ENCODE measurements around the gene ABHD2.

The ABHD2 gene

GRCh38 chr15:89171136-89172072, 83.1 kb downstream of the ABHD2 start:
- FAIRE-seq, result no peak

GRCh38 chr15:89172921-89173320, 84.7 kb downstream of the ABHD2 start:
- FAIRE-seq, result no peak

GRCh38 chr15:89174476-89174875, 86.2 kb downstream of the ABHD2 start:
- no peak for FAIRE-seq

GRCh38 chr15:89175617-89176191, 87.4 kb downstream of the ABHD2 start:
- FAIRE-seq, result no peak

GRCh38 chr15:89177116-89177515, 88.9 kb downstream of the ABHD2 start:
- no peak for FAIRE-seq

GRCh38 chr15:89177633-89178306, 89.5 kb downstream of the ABHD2 start:
- no peak for FAIRE-seq

GRCh38 chr15:89178307-89178977, 90.2 kb downstream of the ABHD2 start:
- no peak for FAIRE-seq

- FAIRE-seq, result no peak
These were observed 92.0 kb downstream of the ABHD2 start for GRCh38 chr15:89179966-89180875.

- FAIRE-seq, result no peak
These were observed 96.1 kb downstream of the ABHD2 start for GRCh38 chr15:89184357-89184756.

- FAIRE-seq, result no peak
These were observed 96.8 kb downstream of the ABHD2 start for GRCh38 chr15:89184886-89185526.

GRCh38 chr15:89186803-89187202, 98.5 kb downstream of the ABHD2 start:
- no peak for FAIRE-seq

GRCh38 chr15:89187301-89187985, 99.2 kb downstream of the ABHD2 start:
- no peak for FAIRE-seq

GRCh38 chr15:89187986-89188514, 99.8 kb downstream of the ABHD2 start:
- FAIRE-seq, result no peak

- no peak for FAIRE-seq
These were observed 103.9 kb downstream of the ABHD2 start for GRCh38 chr15:89192136-89192535.

- no peak for FAIRE-seq
These were observed 104.5 kb downstream of the ABHD2 start for GRCh38 chr15:89192766-89193165.

GRCh38 chr15:89194608-89195007, 106.4 kb downstream of the ABHD2 start:
- no peak for FAIRE-seq

- no peak for FAIRE-seq
These were observed 107.6 kb downstream of the ABHD2 start for GRCh38 chr15:89195836-89196235.

- FAIRE-seq, result no peak
These were observed 108.0 kb downstream of the ABHD2 start for GRCh38 chr15:89196241-89196640.

- no peak for FAIRE-seq
These were observed 108.7 kb downstream of the ABHD2 start for GRCh38 chr15:89196994-89197393.

- FAIRE-seq, result no peak
These were observed 109.3 kb downstream of the ABHD2 start for GRCh38 chr15:89197503-89197971.

Data from colon (tissue), 2 donors.